SK-N-MC (cell line): ENCODE results near the gene KLF13.

Source experiments
- EZH2 ChIP-seq: fragments of 200-600 bp; sonication (generic); IDR thresholded peaks from one replicate; pipeline ENCODE4 v1.6.1; 2017; ENCODE audit warnings: antibody characterized with exemption
- POLR2AphosphoS5 ChIP-seq: IDR thresholded peaks from 2 replicates; pipeline ENCODE4 v1.6.1; 2012; ENCODE audit warnings: mild to moderate bottlenecking, low read depth, low read length, borderline replicate concordance

- TF ChIP-seq EZH2 = no peak
- no peak for TF ChIP-seq POLR2AphosphoS5
Observed at GRCh38 chr15:31427411-31427810, 100.8 kb downstream of the KLF13 start.
